HepG2 (cell line): ENCODE data around the gene OSBPL2.

Source experiments
- CBX2 ChIP-seq, 2 experiments: fragments of 200-600 bp in 1 of 2; sonication (generic); formaldehyde crosslinking in 1 of 2; IDR thresholded peaks; 2 replicates each; pipeline versions ENCODE4 v1.7.0 to v1.8.1; 2018 to 2022; ENCODE audit warnings: low read depth in 2 of 2, low read length in 1 of 2, mild to moderate bottlenecking in 1 of 2, missing genetic modification reagents in 1 of 2
- SIN3B ChIP-seq: fragments of 150-350 bp; IDR thresholded peaks from 2 replicates; pipeline ENCODE4 v1.6.1; 2014; ENCODE audit warnings: low read length
- ZNF674 ChIP-seq: sonication (generic); formaldehyde crosslinking; IDR thresholded peaks from 2 replicates; pipeline ENCODE4 v1.5.0; 2020; ENCODE audit warnings: low read depth, mild to moderate bottlenecking, missing genetic modification reagents

GRCh38 chr20:62214067-62214466 is 24.3 kb upstream of the OSBPL2 start:
- TF ChIP-seq ZNF674 (no peak), CBX2 (IDR thresholded peaks at IDR 0.05; ENCODE audit: low read depth, low read length) (no peak), CBX2 (CRISPR knock-in tag; IDR thresholded peaks at IDR 0.05; ENCODE audit: low read depth) (no peak), SIN3B (no peak)
